Uterus (tissue), 2 donors: ENCODE data around the gene TMEM213.

Experiments
- CTCF ChIP-seq, 4 experiments: fragments of 200-600 bp in 2 of 4; fragments of 450-650 bp in 2 of 4; sonication (generic) in 2 of 4; IDR thresholded peaks; one replicate each; pipeline ENCODE4 v1.5.1; 2016 to 2019; ENCODE audit warnings: antibody characterized with exemption in 4 of 4, mild to moderate bottlenecking in 2 of 4, moderate library complexity in 1 of 4
- POLR2A ChIP-seq, 2 donors: fragments of 450-650 bp; IDR thresholded peaks; one replicate each; pipeline ENCODE4 v1.6.1; 2016; ENCODE audit warnings: antibody characterized with exemption in 2 of 2, mild to moderate bottlenecking in 1 of 2, moderate library complexity in 1 of 2

GRCh38 chr7:138797715-138798320 is at the start of gene TMEM213, which contains the start of gene ATP6V0A4:
- TF ChIP-seq CTCF (IDR thresholded peaks at IDR 0.05) (no peak), POLR2A (IDR thresholded peaks at IDR 0.05) (no peak)
